HepG2 (cell line): Measurements from ENCODE around the gene C9orf43. TPM values are rescaled to one million over a fixed set of nuclear protein-coding genes. Genes with fewer than 3 reads are reported as not detected.

Experiments used
- GTF3A ChIP-seq: sonication (generic); formaldehyde crosslinking; conservative IDR thresholded peaks from 2 replicates; pipeline ENCODE4 v1.4.0; 2020; ENCODE audit warnings: mild to moderate bottlenecking, missing genetic modification reagents
- KAT7 ChIP-seq: IDR thresholded peaks from 2 replicates; pipeline ENCODE4 v1.6.1; 2018; ENCODE audit warnings: borderline replicate concordance, missing compliant biosample characterization
- MBNL3 ChIP-seq: fragments of 250-450 bp; sonication (Bioruptor Pico); conservative IDR thresholded peaks from 2 replicates; pipeline ENCODE4 v1.8.0; 2022; ENCODE audit warnings: mild to moderate bottlenecking, inconsistent platforms
- MIER3 ChIP-seq: IDR thresholded peaks from 2 replicates; pipeline ENCODE4 v1.6.1; 2016; ENCODE audit warnings: missing compliant biosample characterization, borderline replicate concordance
- NFE2L2 ChIP-seq: fragments of 150-350 bp; IDR thresholded peaks from 2 replicates; pipeline ENCODE4 v1.6.1; 2014; ENCODE audit warnings: low read length
- NR2F1 ChIP-seq, 2 experiments: fragments of 450-650 bp in 1 of 2; formaldehyde crosslinking in 1 of 2; IDR thresholded peaks; 2 replicates each; pipeline versions ENCODE4 v1.5.0 to v1.6.1; 2016 to 2020; ENCODE audit warnings: mild to moderate bottlenecking in 1 of 2, missing compliant biosample characterization in 1 of 2, missing genetic modification reagents in 1 of 2, moderate library complexity in 1 of 2
- RARG ChIP-seq: sonication (generic); formaldehyde crosslinking; IDR thresholded peaks from 2 replicates; pipeline ENCODE4 v1.4.0; 2020; ENCODE audit warnings: low read depth, mild to moderate bottlenecking, missing genetic modification reagents
- RXRB ChIP-seq: IDR thresholded peaks from 2 replicates; pipeline ENCODE4 v1.6.1; 2016; ENCODE audit warnings: borderline replicate concordance, missing genetic modification reagents, missing compliant biosample characterization
- SALL2 ChIP-seq: sonication (generic); formaldehyde crosslinking; IDR thresholded peaks from 2 replicates; pipeline ENCODE4 v1.8.1; 2023; ENCODE audit warnings: mild to moderate bottlenecking, missing genetic modification reagents, inconsistent platforms
- SNAI1 ChIP-seq: sonication (generic); formaldehyde crosslinking; IDR thresholded peaks from 2 replicates; pipeline ENCODE4 v1.5.0; 2020; ENCODE audit warnings: mild to moderate bottlenecking, missing genetic modification reagents, borderline replicate concordance
- ZNF12 ChIP-seq: sonication (generic); formaldehyde crosslinking; IDR thresholded peaks from 2 replicates; pipeline ENCODE4 v1.5.0; 2020; ENCODE audit warnings: missing genetic modification reagents
- ZNF350 ChIP-seq: sonication (generic); formaldehyde crosslinking; IDR thresholded peaks from 2 replicates; pipeline ENCODE4 v1.4.0; 2020; ENCODE audit warnings: mild to moderate bottlenecking, low read depth, missing genetic modification reagents, borderline replicate concordance
- ZNF431 ChIP-seq: sonication (generic); formaldehyde crosslinking; IDR thresholded peaks from 2 replicates; pipeline ENCODE4 v1.9.0; 2022; ENCODE audit warnings: missing genetic modification reagents, low read depth, mild to moderate bottlenecking, borderline replicate concordance
- ZNF432 ChIP-seq: sonication (generic); formaldehyde crosslinking; IDR thresholded peaks from 2 replicates; pipeline ENCODE4 v1.5.0; 2020; ENCODE audit warnings: missing genetic modification reagents, mild to moderate bottlenecking, borderline replicate concordance
- ZNF720 ChIP-seq: sonication (generic); formaldehyde crosslinking; IDR thresholded peaks from 2 replicates; pipeline ENCODE4 v1.4.0; 2020; ENCODE audit warnings: missing genetic modification reagents
- ZNF776 ChIP-seq: sonication (generic); formaldehyde crosslinking; IDR thresholded peaks from 2 replicates; pipeline ENCODE4 v1.4.0; 2020; ENCODE audit warnings: mild to moderate bottlenecking, missing genetic modification reagents
- ZNF781 ChIP-seq: sonication (generic); formaldehyde crosslinking; IDR thresholded peaks from 2 replicates; pipeline ENCODE4 v1.5.1; 2020; ENCODE audit warnings: borderline replicate concordance, mild to moderate bottlenecking, missing genetic modification reagents; ENCODE audit errors: not compliant biosample characterization
- polyA plus RNA-seq, 8 experiments: library from polyadenylated mRNA; depleted of rRNA in 3 of 8; stranded (reverse) in 7 of 8; unstranded in 1 of 8; fragments of >200 nt; fragmentation: Illumina TruSeq in 4 of 8; extraction: Trizol in 4 of 8; gene quantifications; 2 replicates each; pipeline versions ENCODE4 v1.2.1 to v1.2.3, GENCODE V29; 2011 to 2016; ENCODE audit warnings: low read depth in 4 of 8, missing spikeins in 1 of 8, mixed read lengths in 1 of 8; ENCODE audit not compliant: insufficient read depth in 1 of 8
- total RNA-seq, 5 experiments: library from RNA; depleted of rRNA; stranded (reverse); fragments of >200 nt; fragmentation: Illumina TruSeq; extraction: Trizol; gene quantifications; 2 replicates each; pipeline ENCODE4 v1.2.3, GENCODE V29; 2016; ENCODE audit warnings: low read depth in 1 of 5
- TF ChIP-seq, protein P1 (sequence below): sonication (generic); formaldehyde crosslinking; IDR thresholded peaks from 2 replicates; pipeline ENCODE4 v1.4.0; 2020; ENCODE audit warnings: missing genetic modification reagents, mild to moderate bottlenecking, borderline replicate concordance
- TF ChIP-seq, protein P2 (sequence below): sonication (generic); formaldehyde crosslinking; IDR thresholded peaks from 2 replicates; pipeline ENCODE4 v1.8.0; 2022; ENCODE audit warnings: low read depth, missing genetic modification reagents
- TF ChIP-seq, protein P3 (sequence below): sonication (generic); formaldehyde crosslinking; IDR thresholded peaks from 2 replicates; pipeline ENCODE4 v1.8.1; 2023; ENCODE audit warnings: mild to moderate bottlenecking, moderate library complexity, missing genetic modification reagents
- TF ChIP-seq, protein P4 (sequence below): sonication (generic); formaldehyde crosslinking; IDR thresholded peaks from 2 replicates; pipeline ENCODE4 v1.4.0; 2020; ENCODE audit warnings: mild to moderate bottlenecking, missing genetic modification reagents

Gene C9orf43
- total and polyA plus RNA-seq, 2 of the 13 experiments (the other 11 are each of a cell fraction or from before 2014, with no cell fraction given), result 0.24 to 0.31 TPM

DNA sequence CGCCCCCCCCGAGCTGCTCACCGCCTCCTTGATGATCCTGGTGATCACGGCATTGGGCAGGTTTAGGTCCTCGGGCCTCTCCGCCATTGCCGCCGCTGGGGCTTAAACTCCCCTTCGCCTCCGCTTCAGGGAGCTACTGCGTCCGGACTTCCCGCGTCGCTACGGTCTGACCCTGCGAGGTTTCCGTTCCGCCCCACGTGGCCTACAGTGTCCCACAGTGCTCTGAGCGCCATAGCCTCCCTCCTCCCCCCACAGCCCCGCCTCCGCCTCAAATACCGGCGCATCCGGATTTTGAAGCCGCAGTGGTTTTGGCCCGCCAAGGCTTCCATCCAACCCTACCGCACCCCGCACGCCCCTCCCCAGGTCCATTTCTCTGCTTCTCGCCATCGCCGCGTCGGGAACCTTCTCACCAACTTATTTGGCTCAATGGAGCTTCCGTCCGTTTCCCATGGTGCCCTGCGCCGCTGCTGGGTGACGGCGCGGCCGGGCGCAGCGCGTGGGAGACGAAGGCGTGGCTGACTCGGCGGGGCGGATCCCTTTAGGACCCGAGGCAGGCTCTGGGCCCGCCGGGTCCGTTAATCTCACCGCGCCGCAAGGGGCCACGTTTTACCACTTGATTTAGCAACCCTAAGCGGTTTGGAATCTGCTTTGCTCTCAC lies at the start of gene C9orf43, which contains the start of gene POLE3 (continued):
- TF ChIP-seq, protein P1, sequence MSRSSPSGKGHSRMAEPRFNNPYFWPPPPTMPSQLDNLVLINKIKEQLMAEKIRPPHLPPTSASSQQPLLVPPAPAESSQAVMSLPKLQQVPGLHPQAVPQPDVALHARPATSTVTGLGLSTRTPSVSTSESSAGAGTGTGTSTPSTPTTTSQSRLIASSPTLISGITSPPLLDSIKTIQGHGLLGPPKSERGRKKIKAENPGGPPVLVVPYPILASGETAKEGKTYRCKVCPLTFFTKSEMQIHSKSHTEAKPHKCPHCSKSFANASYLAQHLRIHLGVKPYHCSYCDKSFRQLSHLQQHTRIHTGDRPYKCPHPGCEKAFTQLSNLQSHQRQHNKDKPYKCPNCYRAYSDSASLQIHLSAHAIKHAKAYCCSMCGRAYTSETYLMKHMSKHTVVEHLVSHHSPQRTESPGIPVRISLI (CRISPR knock-in tag), result peak; percentile 36; the same call in 1 of the 2 replicates
- TF ChIP-seq RARG (CRISPR knock-in tag), result no peak
- TF ChIP-seq NR2F1 (CRISPR knock-in tag; IDR thresholded peaks at IDR 0.05), result no peak
- no peak for TF ChIP-seq MBNL3 (CRISPR knock-in tag)
- TF ChIP-seq SALL2 (CRISPR knock-in tag), result peak; percentile 70; the same call in 1 of the 2 replicates
- TF ChIP-seq ZNF432 (CRISPR knock-in tag), result no peak
- peak; percentile 58; the same call in 1 of the 2 replicates for TF ChIP-seq RXRB (CRISPR knock-in tag)
- peak; percentile 79; the same call in 1 of the 2 replicates for TF ChIP-seq MIER3 (CRISPR knock-in tag)
- TF ChIP-seq, protein P2, sequence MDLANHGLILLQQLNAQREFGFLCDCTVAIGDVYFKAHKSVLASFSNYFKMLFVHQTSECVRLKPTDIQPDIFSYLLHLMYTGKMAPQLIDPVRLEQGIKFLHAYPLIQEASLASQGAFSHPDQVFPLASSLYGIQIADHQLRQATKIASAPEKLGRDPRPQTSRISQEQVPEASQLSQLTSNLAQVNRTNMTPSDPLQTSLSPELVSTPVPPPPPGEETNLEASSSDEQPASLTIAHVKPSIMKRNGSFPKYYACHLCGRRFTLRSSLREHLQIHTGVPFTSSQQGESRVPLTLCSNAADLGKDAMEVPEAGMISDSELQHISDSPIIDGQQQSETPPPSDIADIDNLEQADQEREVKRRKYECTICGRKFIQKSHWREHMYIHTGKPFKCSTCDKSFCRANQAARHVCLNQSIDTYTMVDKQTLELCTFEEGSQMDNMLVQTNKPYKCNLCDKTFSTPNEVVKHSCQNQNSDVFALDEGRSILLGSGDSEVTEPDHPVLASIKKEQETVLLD (CRISPR knock-in tag), result peak; percentile 93
- TF ChIP-seq ZNF781, result no peak
- TF ChIP-seq ZNF12 (CRISPR knock-in tag), result no peak
- 0 out of 2 replicates have a peak, but pooled peaks have one; percentile 57 for TF ChIP-seq ZNF431 (CRISPR knock-in tag)
- TF ChIP-seq SNAI1 (CRISPR knock-in tag), result peak; percentile 70; the same call in 1 of the 2 replicates
- peak; percentile 91; the same call in 1 of the 2 replicates for TF ChIP-seq GTF3A (CRISPR knock-in tag)
- TF ChIP-seq NFE2L2, result peak; percentile 2; the same call in 1 of the 2 replicates
- TF ChIP-seq, protein P3, sequence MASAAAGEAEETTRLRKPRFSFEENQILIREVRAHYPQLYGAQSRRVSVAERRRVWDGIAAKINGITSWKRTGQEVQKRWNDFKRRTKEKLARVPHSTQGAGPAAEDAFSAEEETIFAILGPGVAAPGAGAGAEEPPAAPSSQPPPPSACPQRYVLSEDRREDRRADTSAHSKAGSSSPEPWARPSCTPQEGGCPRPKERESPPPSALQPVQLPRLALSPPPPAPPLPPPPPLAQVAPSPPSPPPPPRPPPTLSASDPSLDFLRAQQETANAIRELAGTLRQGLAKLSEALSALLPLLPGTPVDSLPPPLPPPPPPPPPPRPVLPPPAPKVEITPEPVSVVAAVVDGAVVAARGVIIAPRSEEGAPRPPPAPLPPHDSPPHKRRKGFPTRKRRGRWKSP (CRISPR knock-in tag), result peak; percentile 32; the same call in 1 of the 2 replicates
- TF ChIP-seq KAT7 (CRISPR knock-in tag), result 0 out of 2 replicates have a peak, but pooled peaks have one; percentile 83
- TF ChIP-seq ZNF350 (CRISPR knock-in tag), result peak; percentile 96
- TF ChIP-seq ZNF776 (CRISPR knock-in tag), result peak; percentile 83
- TF ChIP-seq, protein P4, sequence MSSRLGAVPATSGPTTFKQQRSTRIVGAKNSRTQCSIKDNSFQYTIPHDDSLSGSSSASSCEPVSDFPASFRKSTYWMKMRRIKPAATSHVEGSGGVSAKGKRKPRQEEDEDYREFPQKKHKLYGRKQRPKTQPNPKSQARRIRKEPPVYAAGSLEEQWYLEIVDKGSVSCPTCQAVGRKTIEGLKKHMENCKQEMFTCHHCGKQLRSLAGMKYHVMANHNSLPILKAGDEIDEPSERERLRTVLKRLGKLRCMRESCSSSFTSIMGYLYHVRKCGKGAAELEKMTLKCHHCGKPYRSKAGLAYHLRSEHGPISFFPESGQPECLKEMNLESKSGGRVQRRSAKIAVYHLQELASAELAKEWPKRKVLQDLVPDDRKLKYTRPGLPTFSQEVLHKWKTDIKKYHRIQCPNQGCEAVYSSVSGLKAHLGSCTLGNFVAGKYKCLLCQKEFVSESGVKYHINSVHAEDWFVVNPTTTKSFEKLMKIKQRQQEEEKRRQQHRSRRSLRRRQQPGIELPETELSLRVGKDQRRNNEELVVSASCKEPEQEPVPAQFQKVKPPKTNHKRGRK (CRISPR knock-in tag), result no peak
- TF ChIP-seq ZNF720 (CRISPR knock-in tag), result no peak
